H9 (cell line): Measurements from ENCODE around the gene SCAF11. TPM values are rescaled to one million over a fixed set of nuclear protein-coding genes. Genes with fewer than 3 reads are reported as not detected.

Source experiments
- DNase-seq: peaks from one replicate; pipeline ENCODE4 v3.0.0-alpha.2; 2017
- H2AFZ ChIP-seq: one replicate; pipeline ENCODE4 v1.6.1; 2013; ENCODE audit warnings: mild to moderate bottlenecking, low read length, control low read depth, moderate library complexity
- H2AK5ac ChIP-seq: 2 replicates; pipeline ENCODE4 v1.6.1; 2013; ENCODE audit warnings: low read length, control low read depth, mixed read lengths; ENCODE audit not compliant: insufficient read length
- H2BK120ac ChIP-seq: one replicate; pipeline ENCODE4 v1.6.1; 2013; ENCODE audit warnings: low read depth, mild to moderate bottlenecking, low read length, control low read depth, inconsistent platforms; ENCODE audit not compliant: poor library complexity, severe bottlenecking
- H2BK12ac ChIP-seq: 2 replicates; pipeline ENCODE4 v1.6.1; 2013; ENCODE audit warnings: low read length, control low read depth, mixed read lengths, low read depth; ENCODE audit not compliant: insufficient read length
- H2BK15ac ChIP-seq: 2 replicates; pipeline ENCODE4 v1.6.1; 2013; ENCODE audit warnings: low read depth, low read length, control low read depth
- H2BK20ac ChIP-seq: one replicate; pipeline ENCODE4 v1.6.1; 2013; ENCODE audit warnings: low read depth, mild to moderate bottlenecking, low read length, control low read depth, inconsistent platforms; ENCODE audit not compliant: poor library complexity, severe bottlenecking
- H2BK5ac ChIP-seq: 2 replicates; pipeline ENCODE4 v1.6.1; 2013; ENCODE audit warnings: low read length, control low read depth, mixed read lengths; ENCODE audit not compliant: insufficient read length
- H3K14ac ChIP-seq: 2 replicates; pipeline ENCODE4 v1.6.1; 2013; ENCODE audit warnings: low read length, control low read depth; ENCODE audit not compliant: insufficient read depth
- H3K18ac ChIP-seq: 2 replicates; pipeline ENCODE4 v1.6.1; 2013; ENCODE audit warnings: low read depth, mild to moderate bottlenecking, mixed read lengths, low read length, control low read depth; ENCODE audit not compliant: insufficient read length
- H3K23ac ChIP-seq: 2 replicates; pipeline ENCODE4 v1.6.1; 2013; ENCODE audit warnings: low read length, control low read depth, mixed read lengths, low read depth; ENCODE audit not compliant: insufficient read length
- H3K23me2 ChIP-seq: 2 replicates; pipeline ENCODE4 v1.6.1; 2013; ENCODE audit warnings: low read depth, mild to moderate bottlenecking, mixed read lengths, low read length, control low read depth; ENCODE audit not compliant: insufficient read length, poor library complexity, severe bottlenecking
- H3K27ac ChIP-seq: 2 replicates; pipeline ENCODE4 v1.5.1; 2013; ENCODE audit warnings: low read length, control low read depth, mixed read lengths, low read depth; ENCODE audit not compliant: insufficient read length
- H3K27me3 ChIP-seq: 2 replicates; pipeline ENCODE4 v1.6.1; 2013; ENCODE audit warnings: low read length, control low read depth, inconsistent platforms; ENCODE audit not compliant: insufficient read depth
- H3K4ac ChIP-seq: 2 replicates; pipeline ENCODE4 v1.6.1; 2013; ENCODE audit warnings: low read depth, mild to moderate bottlenecking, control low read depth, inconsistent platforms, low read length, moderate library complexity
- H3K4me1 ChIP-seq: 2 replicates; pipeline ENCODE4 v1.6.1; 2013; ENCODE audit warnings: low read length, control low read depth, inconsistent platforms; ENCODE audit not compliant: insufficient read depth
- H3K4me2 ChIP-seq: 2 replicates; pipeline ENCODE4 v1.6.1; 2013; ENCODE audit warnings: low read length, control low read depth, mixed read lengths; ENCODE audit not compliant: insufficient read length, insufficient read depth
- H3K56ac ChIP-seq: 2 replicates; pipeline ENCODE4 v1.6.1; 2013; ENCODE audit warnings: low read depth, mild to moderate bottlenecking, mixed read lengths, low read length, control low read depth; ENCODE audit not compliant: insufficient read length
- H3K79me1 ChIP-seq: 2 replicates; pipeline ENCODE4 v1.6.1; 2013; ENCODE audit warnings: low read depth, mild to moderate bottlenecking, moderate library complexity, low read length, control low read depth, inconsistent platforms; ENCODE audit not compliant: insufficient read depth, poor library complexity, severe bottlenecking
- H3K79me2 ChIP-seq: 2 replicates; pipeline ENCODE4 v1.6.1; 2013; ENCODE audit warnings: low read length, control low read depth, inconsistent platforms; ENCODE audit not compliant: insufficient read depth
- H3K9ac ChIP-seq: 2 replicates; pipeline ENCODE4 v1.6.1; 2013; ENCODE audit warnings: low read length, control low read depth, mixed read lengths; ENCODE audit not compliant: insufficient read length; ENCODE audit errors: extremely low read depth
- H3K9me3 ChIP-seq: one replicate; pipeline ENCODE4 v1.6.1; 2013; ENCODE audit warnings: low read depth, low read length, inconsistent platforms; ENCODE audit not compliant: control insufficient read depth
- H3T11ph ChIP-seq: one replicate; pipeline ENCODE4 v1.6.1; 2013; ENCODE audit warnings: mild to moderate bottlenecking, low read length, control low read depth, inconsistent platforms
- H4K20me1 ChIP-seq: one replicate; pipeline ENCODE4 v1.6.1; 2013; ENCODE audit not compliant: control insufficient read depth, insufficient read length, insufficient read depth
- H4K5ac ChIP-seq: 2 replicates; pipeline ENCODE4 v1.6.1; 2013; ENCODE audit warnings: low read depth, mild to moderate bottlenecking, mixed read lengths, low read length, control low read depth; ENCODE audit not compliant: insufficient read length
- H4K8ac ChIP-seq: replicated peaks from 2 replicates; pipeline ENCODE4 v1.6.1; 2013; ENCODE audit warnings: low read length, control low read depth, mixed read lengths, low read depth; ENCODE audit not compliant: insufficient read length
- H4K91ac ChIP-seq: 2 replicates; pipeline ENCODE4 v1.6.1; 2013; ENCODE audit warnings: low read depth, mild to moderate bottlenecking, moderate library complexity, mixed read lengths, low read length, control low read depth; ENCODE audit not compliant: insufficient read length
- H3K27ac Mint-ChIP-seq, 3 experiments: 2 replicates in 2 of 3; 3 replicates in 1 of 3; pipeline ENCODE4 v1.8.0; 2020 to 2021; ENCODE audit warnings: mixed read lengths in 3 of 3, mild to moderate bottlenecking in 1 of 3, moderate library complexity in 1 of 3
- H3K27me3 Mint-ChIP-seq: 2 replicates; pipeline ENCODE4 v1.8.0; 2021; ENCODE audit warnings: low read depth, mild to moderate bottlenecking, moderate library complexity, mixed read lengths
- H3K36me3 Mint-ChIP-seq, 3 experiments: 2 replicates in 2 of 3; 3 replicates in 1 of 3; pipeline ENCODE4 v1.8.0; 2020 to 2021; ENCODE audit warnings: low read depth in 3 of 3, mixed read lengths in 3 of 3; ENCODE audit not compliant: insufficient read depth in 1 of 3
- H3K4me1 Mint-ChIP-seq, 2 experiments: 2 replicates each; pipeline ENCODE4 v1.8.0; 2020; ENCODE audit warnings: mixed read lengths in 2 of 2
- H3K4me3 Mint-ChIP-seq, 2 experiments: 2 replicates in 1 of 2; 3 replicates in 1 of 2; pipeline ENCODE4 v1.8.0; 2020 to 2021; ENCODE audit warnings: mild to moderate bottlenecking in 2 of 2, mixed read lengths in 2 of 2, moderate library complexity in 1 of 2
- H3K9me3 Mint-ChIP-seq, 2 experiments: 2 replicates in 1 of 2; 3 replicates in 1 of 2; pipeline ENCODE4 v1.8.0; 2020; ENCODE audit warnings: mild to moderate bottlenecking in 2 of 2, mixed read lengths in 2 of 2, moderate library complexity in 1 of 2
- CTCF ChIP-seq: fragments of 200-600 bp; sonication (generic); conservative IDR thresholded peaks from 3 replicates; pipeline ENCODE4 v1.8.0; 2021; ENCODE audit warnings: antibody characterized with exemption, mild to moderate bottlenecking
- WGBS: extraction: QIAGEN DNeasy Blood & Tissue Kit; methylation state at CpG from one replicate; pipeline ENCODE4 v1.1.7; 2013; ENCODE audit warnings: missing lambda C conversion rate, low lambda C conversion rate, mixed read lengths; ENCODE audit not compliant: insufficient read length; ENCODE audit errors: extremely low coverage; 5-methylcytosine and 5-hydroxymethylcytosine counted together
- total RNA-seq: library from RNA; stranded (reverse); gene quantifications from 2 replicates; pipeline ENCODE4 v1.2.1, GENCODE V29; 2021

SCAF11 gene
- total RNA-seq, 1 experiment from 2014 or later = 90.8 TPM

DNA sequence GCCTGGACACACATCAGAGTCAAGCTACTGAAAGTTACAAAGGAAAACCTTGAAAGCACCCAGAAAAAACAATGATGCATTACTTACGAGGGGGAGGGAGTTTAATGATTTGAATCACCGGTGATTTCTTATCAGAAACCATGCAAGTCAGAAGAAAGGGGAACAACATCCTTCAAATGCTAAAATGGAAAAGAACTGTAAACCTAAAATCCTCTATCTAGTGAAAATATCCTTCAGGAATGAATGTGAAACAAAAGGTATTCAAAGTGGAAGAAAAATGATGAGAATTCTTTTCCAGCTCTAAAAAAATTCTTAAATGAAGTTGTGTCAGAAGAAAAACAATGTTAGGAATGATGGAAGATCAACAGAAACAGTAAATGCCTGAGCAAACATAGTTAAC lies 16.8 kb downstream of the SCAF11 start:
- H3K56ac ChIP-seq = no peak overlapping the region
- H3K23me2 ChIP-seq = no peaks in the 10 kb centered on the region
- H3K4me3 Mint-ChIP-seq = no peak overlapping the region
- no peak overlapping the region for H3K4me2 ChIP-seq
- H2BK15ac ChIP-seq = no peak overlapping the region
- no peak overlapping the region for H3K27ac ChIP-seq
- TF ChIP-seq CTCF = no peak
- H2AFZ ChIP-seq = no peak overlapping the region
- H3K27me3 Mint-ChIP-seq = no peaks in the 10 kb centered on the region
- peak overlapping the region in 1 of 3 experiments; percentile 1; a peak in 1 of 7 replicates for H3K27ac Mint-ChIP-seq
- H2AK5ac ChIP-seq = no peak overlapping the region
- no peak overlapping the region for H2BK20ac ChIP-seq
- no peak overlapping the region for H3K23ac ChIP-seq
- peaks cover 6% of the 10 kb centered on the region; the same call in 1 of the 2 replicates for H3K79me2 ChIP-seq
- no CpG with 5 or more reads among the region's 2 CpGs for WGBS
- H2BK120ac ChIP-seq = no peak overlapping the region
- H3K4me1 Mint-ChIP-seq = peaks cover 20 to 27% of the 10 kb centered on the region in 2 experiments
- H3K9me3 ChIP-seq = no peaks in the 10 kb centered on the region
- H4K5ac ChIP-seq = no peak overlapping the region
- H3K9me3 Mint-ChIP-seq = no peaks in the 10 kb centered on the region
- no peak overlapping the region for H2BK5ac ChIP-seq
- no peak overlapping the region for H3K18ac ChIP-seq
- H3T11ph ChIP-seq = no peak overlapping the region
- H3K4ac ChIP-seq = no peak overlapping the region
- H3K14ac ChIP-seq = no peak overlapping the region
- no peak overlapping the region for H3K9ac ChIP-seq
- H4K20me1 ChIP-seq = no peaks in the 10 kb centered on the region
- peaks cover 4 to 7% (median 6%) of the 10 kb centered on the region in 3 experiments; a peak in 4 of 7 replicates for H3K36me3 Mint-ChIP-seq
- H3K79me1 ChIP-seq = no peaks in the 10 kb centered on the region
- H4K8ac ChIP-seq = no peak overlapping the region
- H3K4me1 ChIP-seq = peaks cover 2% of the 10 kb centered on the region
- DNase-seq = no peak
- no peaks in the 10 kb centered on the region for H3K27me3 ChIP-seq
- no peak overlapping the region for H4K91ac ChIP-seq
- no peak overlapping the region for H2BK12ac ChIP-seq
